K562 (cell line): ENCODE measurements around the gene AKAP14. TPM values are rescaled to one million over a fixed set of nuclear protein-coding genes. Genes with fewer than 3 reads are reported as not detected.
A peak's percentile ranks its signal among the peaks of the same experiment; 100 is the strongest.

Source experiments
- CHD1 ChIP-seq: fragments of 200-600 bp; sonication (generic); IDR thresholded peaks from one replicate; pipeline ENCODE4 v1.6.1; 2012; ENCODE audit warnings: mild to moderate bottlenecking, moderate library complexity, low read length, inconsistent platforms
- DDX20 ChIP-seq: fragments of 450-650 bp; IDR thresholded peaks from 2 replicates; pipeline ENCODE4 v1.6.1; 2016; ENCODE audit warnings: missing genetic modification characterization, low read depth, mild to moderate bottlenecking, missing compliant biosample characterization, moderate library complexity
- ELF1 ChIP-seq: fragments of 200-800 bp; sonication (Bioruptor generic); IDR thresholded peaks from 2 replicates; pipeline ENCODE4 v1.6.1; 2016; ENCODE audit warnings: missing genetic modification characterization, missing compliant biosample characterization
- EP400 ChIP-seq: fragments of 450-650 bp; IDR thresholded peaks from 2 replicates; pipeline ENCODE4 v1.6.1; 2017; ENCODE audit warnings: antibody characterized with exemption, mild to moderate bottlenecking, moderate library complexity
- FOXK1 ChIP-seq: sonication (generic); formaldehyde crosslinking; IDR thresholded peaks from 2 replicates; pipeline ENCODE4 v1.8.0; 2022; ENCODE audit warnings: missing genetic modification reagents, mild to moderate bottlenecking, borderline replicate concordance
- NCOR1 ChIP-seq: fragments of 450-650 bp; IDR thresholded peaks from 2 replicates; pipeline ENCODE4 v1.6.1; 2016; ENCODE audit warnings: mild to moderate bottlenecking, moderate library complexity
- NR3C1 ChIP-seq: sonication (generic); formaldehyde crosslinking; IDR thresholded peaks from 2 replicates; pipeline ENCODE4 v1.8.1; 2022; ENCODE audit warnings: missing genetic modification reagents
- SPI1 ChIP-seq: IDR thresholded peaks from 2 replicates; pipeline ENCODE4 v1.6.1; 2011; ENCODE audit warnings: low read depth, low read length, control low read depth, borderline replicate concordance
- SRF ChIP-seq, 2 experiments: fragments of 250-450, 450-650 bp in 1 of 2; sonication (Bioruptor Pico) in 1 of 2; sonication (generic) in 1 of 2; formaldehyde crosslinking; IDR thresholded peaks; 2 replicates each; pipeline versions ENCODE4 v1.5.0 to v1.5.1; 2020 to 2022; ENCODE audit warnings: mild to moderate bottlenecking in 1 of 2, missing genetic modification reagents in 1 of 2
- TCF3 ChIP-seq: sonication (generic); formaldehyde crosslinking; IDR thresholded peaks from 2 replicates; pipeline ENCODE4 v1.4.0; 2020; ENCODE audit warnings: mild to moderate bottlenecking, missing genetic modification reagents
- TOE1 ChIP-seq, 2 experiments: fragments of 450-650 bp in 1 of 2; sonication (generic) in 1 of 2; formaldehyde crosslinking in 1 of 2; IDR thresholded peaks; 2 replicates each; pipeline versions ENCODE4 v1.7.1 to v1.8.0; 2016 to 2022; ENCODE audit warnings: borderline replicate concordance in 2 of 2, mild to moderate bottlenecking in 2 of 2, antibody characterized with exemption in 1 of 2, inconsistent platforms in 1 of 2, low read depth in 1 of 2, missing genetic modification reagents in 1 of 2, moderate library complexity in 1 of 2
- TRIM28 ChIP-seq: fragments of 450-650 bp; IDR thresholded peaks from 2 replicates; pipeline ENCODE4 v1.6.1; 2017
- UBTF ChIP-seq, 2 experiments: IDR thresholded peaks; 2 replicates each; pipeline ENCODE4 v1.6.1; 2012; ENCODE audit warnings: improper control_type of control experiment in 2 of 2, low read depth in 2 of 2, low read length in 2 of 2, borderline replicate concordance in 1 of 2
- polyA plus RNA-seq, 8 experiments: library from polyadenylated mRNA; depleted of rRNA in 4 of 8; stranded (reverse) in 5 of 8; unstranded in 3 of 8; fragments of >200 nt; fragmentation: Nextera tagmentation in 2 of 8; fragmentation: Illumina TruSeq in 1 of 8; extraction: Ambion mirVana in 2 of 8; extraction: Trizol in 1 of 8; gene quantifications; 2 replicates each; pipeline versions ENCODE4 v1.2.1 to v1.2.3, GENCODE V29; 2011 to 2014; ENCODE audit warnings: inconsistent platforms in 1 of 8, missing spikeins in 1 of 8
- total RNA-seq, 7 experiments: library from RNA; depleted of rRNA in 6 of 7; stranded (reverse); fragments of >200 nt in 6 of 7; fragmentation: Illumina TruSeq in 2 of 7; extraction: Trizol in 2 of 7; gene quantifications; 2 replicates each; pipeline versions ENCODE4 v1.2.1 to v1.2.3, GENCODE V29; 2011 to 2021; ENCODE audit warnings: low replicate concordance in 1 of 7
- TF ChIP-seq, protein P1 (sequence below): fragments of 450-650 bp; IDR thresholded peaks from 2 replicates; pipeline ENCODE4 v1.6.1; 2018; ENCODE audit not compliant: partially characterized antibody
- TF ChIP-seq, protein P2 (sequence below): sonication (generic); formaldehyde crosslinking; IDR thresholded peaks from 2 replicates; pipeline ENCODE4 v1.8.0; 2022; ENCODE audit warnings: mild to moderate bottlenecking, missing genetic modification reagents

AKAP14 gene
- total and polyA plus RNA-seq, 9 of the 15 experiments (the other 6 are each of a cell fraction or from before 2014, with no cell fraction given): not detected

DNA sequence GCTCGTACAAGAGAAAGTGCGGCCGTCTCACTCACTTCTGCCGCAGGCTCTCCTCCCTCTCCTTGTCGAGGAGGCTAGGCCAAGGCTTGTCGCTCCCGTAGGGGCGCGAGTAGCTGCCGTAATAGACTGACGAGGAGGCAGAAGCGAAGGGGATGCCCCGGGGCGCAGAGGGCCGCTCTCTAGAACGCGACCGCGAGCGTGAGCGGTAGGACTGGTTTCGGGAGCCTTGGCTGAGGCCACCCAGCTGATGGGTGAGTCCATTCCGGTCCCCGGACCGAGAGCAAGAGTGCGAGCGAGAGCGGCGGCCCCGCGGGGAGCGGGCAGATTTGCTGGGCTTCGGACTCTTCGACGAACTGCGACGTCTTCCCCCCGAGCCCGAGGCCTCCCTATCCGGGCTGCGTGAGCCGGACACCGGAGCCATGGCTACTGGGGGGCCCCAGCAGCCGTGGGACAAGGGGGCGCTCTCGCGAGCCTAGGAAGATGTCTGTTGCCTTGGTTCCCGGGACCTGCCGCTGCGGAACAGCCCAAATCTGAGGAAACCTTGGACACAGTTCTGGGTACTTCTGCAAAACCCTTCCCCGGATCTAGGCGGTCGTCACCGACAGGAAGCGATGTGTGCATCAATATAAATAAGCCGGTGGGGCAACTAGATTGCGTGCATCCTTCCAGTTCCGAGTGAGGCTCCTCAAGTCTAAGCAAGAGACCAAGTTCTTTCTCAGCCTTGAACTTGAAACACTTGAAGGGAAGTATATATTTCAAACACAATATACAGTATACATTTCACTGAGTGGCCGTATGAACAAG is 47.7 kb downstream of the AKAP14 start, which contains the start of gene NKAP (continued):
- TF ChIP-seq, protein P1, sequence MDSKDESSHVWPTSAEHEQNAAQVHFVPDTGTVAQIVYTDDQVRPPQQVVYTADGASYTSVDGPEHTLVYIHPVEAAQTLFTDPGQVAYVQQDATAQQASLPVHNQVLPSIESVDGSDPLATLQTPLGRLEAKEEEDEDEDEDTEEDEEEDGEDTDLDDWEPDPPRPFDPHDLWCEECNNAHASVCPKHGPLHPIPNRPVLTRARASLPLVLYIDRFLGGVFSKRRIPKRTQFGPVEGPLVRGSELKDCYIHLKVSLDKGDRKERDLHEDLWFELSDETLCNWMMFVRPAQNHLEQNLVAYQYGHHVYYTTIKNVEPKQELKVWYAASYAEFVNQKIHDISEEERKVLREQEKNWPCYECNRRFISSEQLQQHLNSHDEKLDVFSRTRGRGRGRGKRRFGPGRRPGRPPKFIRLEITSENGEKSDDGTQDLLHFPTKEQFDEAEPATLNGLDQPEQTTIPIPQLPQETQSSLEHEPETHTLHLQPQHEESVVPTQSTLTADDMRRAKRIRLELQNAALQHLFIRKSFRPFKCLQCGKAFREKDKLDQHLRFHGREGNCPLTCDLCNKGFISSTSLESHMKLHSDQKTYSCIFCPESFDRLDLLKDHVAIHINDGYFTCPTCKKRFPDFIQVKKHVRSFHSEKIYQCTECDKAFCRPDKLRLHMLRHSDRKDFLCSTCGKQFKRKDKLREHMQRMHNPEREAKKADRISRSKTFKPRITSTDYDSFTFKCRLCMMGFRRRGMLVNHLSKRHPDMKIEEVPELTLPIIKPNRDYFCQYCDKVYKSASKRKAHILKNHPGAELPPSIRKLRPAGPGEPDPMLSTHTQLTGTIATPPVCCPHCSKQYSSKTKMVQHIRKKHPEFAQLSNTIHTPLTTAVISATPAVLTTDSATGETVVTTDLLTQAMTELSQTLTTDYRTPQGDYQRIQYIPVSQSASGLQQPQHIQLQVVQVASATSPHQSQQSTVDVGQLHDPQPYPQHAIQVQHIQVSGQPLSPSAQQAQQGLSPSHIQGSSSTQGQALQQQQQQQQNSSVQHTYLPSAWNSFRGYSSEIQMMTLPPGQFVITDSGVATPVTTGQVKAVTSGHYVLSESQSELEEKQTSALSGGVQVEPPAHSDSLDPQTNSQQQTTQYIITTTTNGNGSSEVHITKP: peak; percentile 90
- TF ChIP-seq NR3C1 (CRISPR knock-in tag): no peak
- TF ChIP-seq, protein P2, sequence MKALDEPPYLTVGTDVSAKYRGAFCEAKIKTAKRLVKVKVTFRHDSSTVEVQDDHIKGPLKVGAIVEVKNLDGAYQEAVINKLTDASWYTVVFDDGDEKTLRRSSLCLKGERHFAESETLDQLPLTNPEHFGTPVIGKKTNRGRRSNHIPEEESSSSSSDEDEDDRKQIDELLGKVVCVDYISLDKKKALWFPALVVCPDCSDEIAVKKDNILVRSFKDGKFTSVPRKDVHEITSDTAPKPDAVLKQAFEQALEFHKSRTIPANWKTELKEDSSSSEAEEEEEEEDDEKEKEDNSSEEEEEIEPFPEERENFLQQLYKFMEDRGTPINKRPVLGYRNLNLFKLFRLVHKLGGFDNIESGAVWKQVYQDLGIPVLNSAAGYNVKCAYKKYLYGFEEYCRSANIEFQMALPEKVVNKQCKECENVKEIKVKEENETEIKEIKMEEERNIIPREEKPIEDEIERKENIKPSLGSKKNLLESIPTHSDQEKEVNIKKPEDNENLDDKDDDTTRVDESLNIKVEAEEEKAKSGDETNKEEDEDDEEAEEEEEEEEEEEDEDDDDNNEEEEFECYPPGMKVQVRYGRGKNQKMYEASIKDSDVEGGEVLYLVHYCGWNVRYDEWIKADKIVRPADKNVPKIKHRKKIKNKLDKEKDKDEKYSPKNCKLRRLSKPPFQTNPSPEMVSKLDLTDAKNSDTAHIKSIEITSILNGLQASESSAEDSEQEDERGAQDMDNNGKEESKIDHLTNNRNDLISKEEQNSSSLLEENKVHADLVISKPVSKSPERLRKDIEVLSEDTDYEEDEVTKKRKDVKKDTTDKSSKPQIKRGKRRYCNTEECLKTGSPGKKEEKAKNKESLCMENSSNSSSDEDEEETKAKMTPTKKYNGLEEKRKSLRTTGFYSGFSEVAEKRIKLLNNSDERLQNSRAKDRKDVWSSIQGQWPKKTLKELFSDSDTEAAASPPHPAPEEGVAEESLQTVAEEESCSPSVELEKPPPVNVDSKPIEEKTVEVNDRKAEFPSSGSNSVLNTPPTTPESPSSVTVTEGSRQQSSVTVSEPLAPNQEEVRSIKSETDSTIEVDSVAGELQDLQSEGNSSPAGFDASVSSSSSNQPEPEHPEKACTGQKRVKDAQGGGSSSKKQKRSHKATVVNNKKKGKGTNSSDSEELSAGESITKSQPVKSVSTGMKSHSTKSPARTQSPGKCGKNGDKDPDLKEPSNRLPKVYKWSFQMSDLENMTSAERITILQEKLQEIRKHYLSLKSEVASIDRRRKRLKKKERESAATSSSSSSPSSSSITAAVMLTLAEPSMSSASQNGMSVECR: peak; percentile 40; the same call in 1 of the 2 replicates
- TF ChIP-seq DDX20: no peak
- peak in 1 of 2 experiments; percentile 49; a peak in 1 of 4 replicates for TF ChIP-seq UBTF (IDR thresholded peaks at IDR 0.05; ENCODE audit: borderline replicate concordance in 1 of 2, low read depth in 2 of 2, low read length in 2 of 2)
- TF ChIP-seq FOXK1: peak; percentile 99
- no peak; a peak in 1 of 4 replicates for TF ChIP-seq SRF (CRISPR knock-in tag; IDR thresholded peaks at IDR 0.05)
- TF ChIP-seq ELF1 (tag): peak; percentile 72
- 0 out of 2 replicates have a peak, but pooled peaks have one; percentile 30 for TF ChIP-seq SPI1
- peak; percentile 50; the same call in 1 of the 2 replicates for TF ChIP-seq NCOR1
- no peak for TF ChIP-seq TRIM28
- TF ChIP-seq TOE1 (IDR thresholded peaks at IDR 0.05; ENCODE audit: borderline replicate concordance): peak; percentile 60; the same call in 1 of the 2 replicates
- no peak for TF ChIP-seq TOE1 (CRISPR knock-in tag; IDR thresholded peaks at IDR 0.05; ENCODE audit: borderline replicate concordance, low read depth)
- TF ChIP-seq TCF3 (CRISPR knock-in tag): 0 out of 2 replicates have a peak, but pooled peaks have one; percentile 8
- peak; percentile 59 for TF ChIP-seq EP400
- TF ChIP-seq CHD1: peak; percentile 46
